Osteocyte (in vitro differentiated cells): ENCODE data around the gene KRTAP20-1. TPM values are rescaled to one million over a fixed set of nuclear protein-coding genes. Genes with fewer than 3 reads are reported as not detected.

Source experiments
- DNase-seq: peaks from one replicate; pipeline ENCODE4 v3.0.0; 2021; ENCODE audit warnings: mixed read lengths; ENCODE audit not compliant: unreplicated experiment; ENCODE audit errors: extremely low spot score
- H3K27ac Mint-ChIP-seq: one replicate; pipeline ENCODE4 v1.8.0; 2021; ENCODE audit warnings: mild to moderate bottlenecking, mixed read lengths; ENCODE audit not compliant: unreplicated experiment
- H3K27me3 Mint-ChIP-seq: one replicate; pipeline ENCODE4 v1.8.0; 2021; ENCODE audit warnings: mixed read lengths; ENCODE audit not compliant: unreplicated experiment
- H3K36me3 Mint-ChIP-seq: one replicate; pipeline ENCODE4 v1.8.0; 2021; ENCODE audit warnings: mixed read lengths; ENCODE audit not compliant: unreplicated experiment
- H3K4me1 Mint-ChIP-seq: one replicate; pipeline ENCODE4 v1.8.0; 2021; ENCODE audit warnings: mixed read lengths; ENCODE audit not compliant: unreplicated experiment
- H3K4me3 Mint-ChIP-seq: one replicate; pipeline ENCODE4 v1.8.0; 2021; ENCODE audit warnings: mild to moderate bottlenecking, moderate library complexity, mixed read lengths; ENCODE audit not compliant: unreplicated experiment
- H3K9me3 Mint-ChIP-seq: one replicate; pipeline ENCODE4 v1.8.0; 2021; ENCODE audit warnings: mixed read lengths; ENCODE audit not compliant: unreplicated experiment
- CTCF ChIP-seq: fragments of 200-600 bp; sonication (generic); IDR thresholded peaks from 2 replicates; pipeline ENCODE4 v1.5.0; 2021; ENCODE audit warnings: antibody characterized with exemption, mild to moderate bottlenecking, moderate library complexity
- long read RNA-seq: library from polyadenylated mRNA; unstranded; transcript quantifications from one replicate; pipeline ENCODE4 v2.0.0, GENCODE V29; 2021
- total RNA-seq: library from RNA; stranded (reverse); gene quantifications from 2 replicates; pipeline ENCODE4 v1.2.1, GENCODE V29; 2021

KRTAP20-1 gene
- total RNA-seq = not detected in 2 replicates
- long read RNA-seq = 0 reads

GRCh38 chr21:30616125-30616524, at the start of gene KRTAP20-1:
Gene KRTAP20-1, plus strand, starts transcription at chr21:30616425. Its CDS starts 30 bp downstream, at chr21:30616455.
- no peak for DNase-seq

GRCh38 chr21:30567617-30568016, 48.6 kb upstream of the KRTAP20-1 start:
- no peak for TF ChIP-seq CTCF
- Mint-ChIP-seq H3K4me1 (no peaks in the 10 kb centered on the region), H3K27me3 (no peaks in the 10 kb centered on the region), H3K36me3 (no peaks in the 10 kb centered on the region), H3K4me3 (no peak overlapping the region), H3K27ac (no peak overlapping the region), H3K9me3 (no peaks in the 10 kb centered on the region)
- DNase-seq = no peak

More at GRCh38 chr21:30616125-30616524, at the start of gene KRTAP20-1:
- Mint-ChIP-seq H3K4me1 (peaks cover 4% of the 10 kb centered on the region), H3K4me3 (no peak within 1 kb of the TSS), H3K9me3 (peaks cover 9% of the 10 kb centered on the region), H3K36me3 (no peaks in the 10 kb centered on the region), H3K27ac (no peak within 1 kb of the TSS), H3K27me3 (no peaks in the 10 kb centered on the region)
- no peak for TF ChIP-seq CTCF

- no peak for DNase-seq
- Mint-ChIP-seq H3K9me3 (no peaks in the 10 kb centered on the region), H3K27me3 (no peaks in the 10 kb centered on the region), H3K4me1 (no peaks in the 10 kb centered on the region), H3K4me3 (no peak overlapping the region), H3K36me3 (no peaks in the 10 kb centered on the region), H3K27ac (no peak overlapping the region)
- TF ChIP-seq CTCF = no peak
These were observed 38.5 kb upstream of the KRTAP20-1 start for GRCh38 chr21:30577766-30578165.

- Mint-ChIP-seq H3K27me3 (no peaks in the 10 kb centered on the region), H3K4me3 (no peak overlapping the region), H3K4me1 (no peaks in the 10 kb centered on the region), H3K27ac (no peak overlapping the region), H3K36me3 (no peaks in the 10 kb centered on the region), H3K9me3 (no peaks in the 10 kb centered on the region)
- DNase-seq = no peak
- TF ChIP-seq CTCF = no peak
These were observed 36.9 kb upstream of the KRTAP20-1 start for GRCh38 chr21:30579346-30579745.

- no peaks in the 10 kb centered on the region for H3K4me1 Mint-ChIP-seq
- TF ChIP-seq CTCF = no peak
- no peak for DNase-seq
These were observed 36.1 kb upstream of the KRTAP20-1 start for GRCh38 chr21:30580132-30580531.

More at GRCh38 chr21:30580132-30580531, 36.1 kb upstream of the KRTAP20-1 start:
- H3K27me3 Mint-ChIP-seq = no peaks in the 10 kb centered on the region
- no peak overlapping the region for H3K27ac Mint-ChIP-seq
- H3K36me3 Mint-ChIP-seq = no peaks in the 10 kb centered on the region
- no peaks in the 10 kb centered on the region for H3K9me3 Mint-ChIP-seq
- no peak overlapping the region for H3K4me3 Mint-ChIP-seq
